Measurements from ENCODE around the gene SERPINB13. TPM values are rescaled to one million over a fixed set of nuclear protein-coding genes. Genes with fewer than 3 reads are reported as not detected.

SERPINB13 gene
- total and polyA plus RNA-seq, 2 donors (not counting 1 experiment from before 2014, with no cell fraction given): not detected

DNA sequence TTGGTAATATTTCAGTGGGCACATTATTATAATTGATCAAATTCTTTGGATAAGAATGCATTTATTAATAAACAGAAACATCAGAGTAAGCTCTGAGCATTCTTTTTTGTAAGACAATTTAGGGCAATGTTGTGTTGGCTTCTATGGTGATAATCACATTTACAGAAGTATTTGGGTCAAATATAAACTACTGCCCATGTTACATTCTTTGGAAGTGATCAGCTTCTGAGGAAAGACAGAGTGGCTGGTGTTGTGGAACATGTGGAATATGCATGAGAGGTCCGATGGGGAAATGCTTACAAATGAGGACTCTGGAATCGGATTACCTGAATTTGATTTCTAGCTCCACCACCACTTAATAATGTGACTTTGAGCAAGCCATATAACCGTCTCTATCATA lies 19.4 kb downstream of the SERPINB13 start:
- H3K36me3 ChIP-seq (replicated peaks in 1 of 2; ENCODE audit: control extremely low read depth in 1 of 2, control insufficient read depth in 1 of 2, extremely low read depth in 1 of 2, insufficient read depth in 2 of 2, low read length in 1 of 2): no peaks in the 10 kb centered on the region
- H2AFZ ChIP-seq (ENCODE audit: insufficient read depth, low read depth, low read length, poor library complexity, severe bottlenecking): no peak overlapping the region
- intact Hi-C loops (cut with micrococcal nuclease): no loop called here
- no peaks in the 10 kb centered on the region for H3K79me2 ChIP-seq (ENCODE audit: control insufficient read depth, insufficient read depth, low read length)
- DNase-seq: no peak
- H3K27me3 ChIP-seq (replicated peaks in 1 of 4; ENCODE audit: control extremely low read depth in 1 of 4, control insufficient read depth in 3 of 4, insufficient read depth in 4 of 4, low read length in 3 of 4): peaks cover 0 to 8% (median 2%) of the 10 kb centered on the region in 4 experiments
- WGBS (ENCODE audit: insufficient coverage): no CpG with 5 or more reads among the region's 3 CpGs
- Mint-ChIP-seq H3K4me1 (no peaks in the 10 kb centered on the region), H3K4me3 (no peak overlapping the region), H3K27ac (no peak overlapping the region), H3K27me3 (peaks cover 4% of the 10 kb centered on the region), H3K9me3 (ENCODE audit: insufficient read depth) (no peaks in the 10 kb centered on the region)
- CTCF ChIA-PET: no interaction called here
- H3K9ac ChIP-seq (ENCODE audit: low read length): no peak overlapping the region
- no peak overlapping the region for H3K4me3 ChIP-seq (ENCODE audit: control extremely low read depth in 1 of 5, extremely low read depth in 1 of 5, insufficient read depth in 1 of 5, low read depth in 2 of 5, low read length in 4 of 5)
- H3K4me1 ChIP-seq (ENCODE audit: control insufficient read depth in 2 of 2, insufficient read depth in 2 of 2, low read length in 2 of 2): no peaks in the 10 kb centered on the region
- H4K20me1 ChIP-seq (ENCODE audit: control insufficient read depth, insufficient read depth, low read length, poor library complexity, severe bottlenecking): no peaks in the 10 kb centered on the region
- no peak for TF ChIP-seq EZH2 (IDR thresholded peaks at IDR 0.05; ENCODE audit: borderline replicate concordance, insufficient read depth, low read depth, low read length, poor library complexity, severe bottlenecking)
- TF ChIP-seq, protein P1, sequence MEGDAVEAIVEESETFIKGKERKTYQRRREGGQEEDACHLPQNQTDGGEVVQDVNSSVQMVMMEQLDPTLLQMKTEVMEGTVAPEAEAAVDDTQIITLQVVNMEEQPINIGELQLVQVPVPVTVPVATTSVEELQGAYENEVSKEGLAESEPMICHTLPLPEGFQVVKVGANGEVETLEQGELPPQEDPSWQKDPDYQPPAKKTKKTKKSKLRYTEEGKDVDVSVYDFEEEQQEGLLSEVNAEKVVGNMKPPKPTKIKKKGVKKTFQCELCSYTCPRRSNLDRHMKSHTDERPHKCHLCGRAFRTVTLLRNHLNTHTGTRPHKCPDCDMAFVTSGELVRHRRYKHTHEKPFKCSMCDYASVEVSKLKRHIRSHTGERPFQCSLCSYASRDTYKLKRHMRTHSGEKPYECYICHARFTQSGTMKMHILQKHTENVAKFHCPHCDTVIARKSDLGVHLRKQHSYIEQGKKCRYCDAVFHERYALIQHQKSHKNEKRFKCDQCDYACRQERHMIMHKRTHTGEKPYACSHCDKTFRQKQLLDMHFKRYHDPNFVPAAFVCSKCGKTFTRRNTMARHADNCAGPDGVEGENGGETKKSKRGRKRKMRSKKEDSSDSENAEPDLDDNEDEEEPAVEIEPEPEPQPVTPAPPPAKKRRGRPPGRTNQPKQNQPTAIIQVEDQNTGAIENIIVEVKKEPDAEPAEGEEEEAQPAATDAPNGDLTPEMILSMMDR (IDR thresholded peaks at IDR 0.05): no peak
- POLR2A ChIA-PET: no interaction called here
- no peak for ATAC-seq (ENCODE audit: low read depth)
- H3K4me2 ChIP-seq (replicated peaks; ENCODE audit: low read depth, low read length, poor library complexity, severe bottlenecking): no peak overlapping the region
- no peaks in the 10 kb centered on the region for H3K9me3 ChIP-seq (ENCODE audit: control extremely low read depth in 1 of 3, control insufficient read depth in 2 of 3, insufficient read depth in 1 of 3, low read length in 2 of 3)
- H3K27ac ChIP-seq (ENCODE audit: low read length in 2 of 2): no peak overlapping the region

DNA sequence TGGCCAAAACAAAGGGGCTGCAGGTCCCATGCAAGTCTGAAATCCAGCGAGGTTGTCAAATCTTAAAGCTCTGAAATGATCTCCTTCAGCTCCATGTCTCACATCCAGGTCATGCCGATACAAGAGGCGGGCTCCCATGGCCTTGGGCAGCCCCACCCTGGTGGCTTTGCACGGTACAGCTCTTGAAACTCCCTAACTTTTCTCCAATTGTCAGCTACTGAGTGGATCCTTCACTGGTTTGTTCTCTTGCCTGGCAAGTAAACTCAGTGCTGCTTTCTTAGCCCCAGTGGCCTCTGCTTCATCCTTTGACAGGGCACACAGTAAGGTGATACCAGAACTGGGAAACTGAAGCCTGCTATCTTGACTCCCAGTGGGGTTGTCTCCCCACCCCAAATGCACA lies 26.3 kb downstream of the SERPINB13 start:
- Histone ChIP-seq H3K79me2 (ENCODE audit: control insufficient read depth, insufficient read depth, low read length) (no peaks in the 10 kb centered on the region), H3K9ac (ENCODE audit: low read length) (no peak overlapping the region), H3K9me3 (ENCODE audit: control extremely low read depth in 1 of 3, control insufficient read depth in 2 of 3, insufficient read depth in 1 of 3, low read length in 2 of 3) (no peaks in the 10 kb centered on the region), H3K4me2 (replicated peaks; ENCODE audit: low read depth, low read length, poor library complexity, severe bottlenecking) (no peak overlapping the region), H3K4me1 (ENCODE audit: control insufficient read depth in 2 of 2, insufficient read depth in 2 of 2, low read length in 2 of 2) (no peaks in the 10 kb centered on the region), H2AFZ (ENCODE audit: insufficient read depth, low read depth, low read length, poor library complexity, severe bottlenecking) (no peak overlapping the region), H3K27ac (ENCODE audit: low read length in 2 of 2) (no peak overlapping the region), H3K36me3 (replicated peaks in 1 of 2; ENCODE audit: control extremely low read depth in 1 of 2, control insufficient read depth in 1 of 2, extremely low read depth in 1 of 2, insufficient read depth in 2 of 2, low read length in 1 of 2) (no peaks in the 10 kb centered on the region), H3K27me3 (replicated peaks in 1 of 4; ENCODE audit: control extremely low read depth in 1 of 4, control insufficient read depth in 3 of 4, insufficient read depth in 4 of 4, low read length in 3 of 4) (peaks cover 0 to 3% (median 0%) of the 10 kb centered on the region in 4 experiments), H4K20me1 (ENCODE audit: control insufficient read depth, insufficient read depth, low read length, poor library complexity, severe bottlenecking) (no peaks in the 10 kb centered on the region), H3K4me3 (ENCODE audit: control extremely low read depth in 1 of 5, extremely low read depth in 1 of 5, insufficient read depth in 1 of 5, low read depth in 2 of 5, low read length in 4 of 5) (no peak overlapping the region)
- Mint-ChIP-seq H3K4me3 (no peak overlapping the region), H3K9me3 (ENCODE audit: insufficient read depth) (no peaks in the 10 kb centered on the region), H3K27me3 (peaks cover 15% of the 10 kb centered on the region), H3K27ac (no peak overlapping the region), H3K4me1 (no peaks in the 10 kb centered on the region)
- DNase-seq (no peak), ATAC-seq (ENCODE audit: low read depth) (no peak)
- intact Hi-C loops (cut with micrococcal nuclease): no loop called here
- TF ChIP-seq EZH2 (IDR thresholded peaks at IDR 0.05; ENCODE audit: borderline replicate concordance, insufficient read depth, low read depth, low read length, poor library complexity, severe bottlenecking): no peak
- TF ChIP-seq, protein P1 (IDR thresholded peaks at IDR 0.05): no peak
- CTCF ChIA-PET: no interaction called here
- POLR2A ChIA-PET: no interaction called here
- WGBS (ENCODE audit: insufficient coverage): 87% methylated on average over 4 of the region's 4 CpGs
